ENCODE data around the gene IL18BP.

IL18BP gene

GRCh38 chr11:71997594-71997993, 1.1 kb upstream of the IL18BP start:
- DNase-seq, result no peak

GRCh38 chr11:71998061-71998460, 648 bp upstream of the IL18BP start:
- no peak for DNase-seq

DNA sequence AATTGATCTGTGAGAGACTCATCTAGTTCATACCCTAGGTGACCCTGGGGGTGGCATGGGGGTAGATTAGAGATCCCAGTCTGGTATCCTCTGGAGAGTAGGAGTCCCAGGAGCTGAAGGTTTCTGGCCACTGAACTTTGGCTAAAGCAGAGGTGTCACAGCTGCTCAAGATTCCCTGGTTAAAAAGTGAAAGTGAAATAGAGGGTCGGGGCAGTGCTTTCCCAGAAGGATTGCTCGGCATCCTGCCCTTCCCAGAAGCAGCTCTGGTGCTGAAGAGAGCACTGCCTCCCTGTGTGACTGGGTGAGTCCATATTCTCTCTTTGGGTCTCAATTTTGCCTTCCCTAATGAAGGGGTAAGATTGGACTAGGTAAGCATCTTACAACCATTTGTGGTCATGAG, 653 bp downstream of the IL18BP start:
- DNase-seq, result no peak

DNA sequence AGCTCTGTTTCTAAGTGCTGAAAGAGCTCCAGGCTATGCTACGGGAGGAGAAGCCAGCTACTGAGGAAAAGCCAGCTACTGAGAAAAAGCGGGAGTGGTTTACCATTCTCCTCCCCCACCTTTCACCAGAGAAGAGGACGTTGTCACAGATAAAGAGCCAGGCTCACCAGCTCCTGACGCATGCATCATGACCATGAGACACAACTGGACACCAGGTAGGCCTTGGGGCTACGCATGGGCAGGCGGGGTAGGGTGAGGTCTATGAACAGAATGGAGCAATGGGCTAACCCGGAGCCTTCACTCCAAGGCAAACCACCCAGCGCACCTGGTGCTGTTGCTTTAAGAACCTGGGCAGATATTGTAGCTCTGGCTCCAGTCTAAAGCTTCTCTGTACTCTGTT, 1.1 kb downstream of the IL18BP start:
- DNase-seq, result no peak

DNA sequence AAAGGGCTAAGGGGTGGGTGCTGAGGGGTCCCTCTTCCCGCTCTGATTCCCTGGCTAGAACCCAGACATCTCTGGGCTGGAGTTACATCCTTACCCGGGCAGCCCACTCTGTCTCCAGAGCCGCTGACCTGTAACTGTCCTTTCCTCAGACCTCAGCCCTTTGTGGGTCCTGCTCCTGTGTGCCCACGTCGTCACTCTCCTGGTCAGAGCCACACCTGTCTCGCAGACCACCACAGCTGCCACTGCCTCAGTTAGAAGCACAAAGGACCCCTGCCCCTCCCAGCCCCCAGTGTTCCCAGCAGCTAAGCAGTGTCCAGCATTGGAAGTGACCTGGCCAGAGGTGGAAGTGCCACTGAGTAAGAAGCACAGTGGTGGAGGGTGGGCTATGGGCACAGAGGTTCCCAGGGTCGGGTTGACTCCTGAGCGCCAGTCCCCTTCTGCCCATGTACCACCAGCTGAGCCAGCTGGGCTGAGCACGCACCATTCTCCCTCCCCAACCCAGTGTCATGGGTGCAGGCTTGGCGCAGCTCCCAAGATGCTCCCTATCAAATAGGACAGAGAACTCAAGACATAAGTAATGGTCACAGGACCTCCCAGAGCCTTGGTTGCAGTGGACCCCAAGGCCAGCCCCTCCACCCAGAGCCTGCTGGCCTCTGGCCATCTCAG, 1.6 kb downstream of the IL18BP start:
- DNase-seq, result no peak

GRCh38 chr11:72001285-72001684, 2.6 kb downstream of the IL18BP start:
- no peak for DNase-seq

GRCh38 chr11:72001834-72002591, 3.3 kb downstream of the IL18BP start:
- DNase-seq, result no peak

DNA sequence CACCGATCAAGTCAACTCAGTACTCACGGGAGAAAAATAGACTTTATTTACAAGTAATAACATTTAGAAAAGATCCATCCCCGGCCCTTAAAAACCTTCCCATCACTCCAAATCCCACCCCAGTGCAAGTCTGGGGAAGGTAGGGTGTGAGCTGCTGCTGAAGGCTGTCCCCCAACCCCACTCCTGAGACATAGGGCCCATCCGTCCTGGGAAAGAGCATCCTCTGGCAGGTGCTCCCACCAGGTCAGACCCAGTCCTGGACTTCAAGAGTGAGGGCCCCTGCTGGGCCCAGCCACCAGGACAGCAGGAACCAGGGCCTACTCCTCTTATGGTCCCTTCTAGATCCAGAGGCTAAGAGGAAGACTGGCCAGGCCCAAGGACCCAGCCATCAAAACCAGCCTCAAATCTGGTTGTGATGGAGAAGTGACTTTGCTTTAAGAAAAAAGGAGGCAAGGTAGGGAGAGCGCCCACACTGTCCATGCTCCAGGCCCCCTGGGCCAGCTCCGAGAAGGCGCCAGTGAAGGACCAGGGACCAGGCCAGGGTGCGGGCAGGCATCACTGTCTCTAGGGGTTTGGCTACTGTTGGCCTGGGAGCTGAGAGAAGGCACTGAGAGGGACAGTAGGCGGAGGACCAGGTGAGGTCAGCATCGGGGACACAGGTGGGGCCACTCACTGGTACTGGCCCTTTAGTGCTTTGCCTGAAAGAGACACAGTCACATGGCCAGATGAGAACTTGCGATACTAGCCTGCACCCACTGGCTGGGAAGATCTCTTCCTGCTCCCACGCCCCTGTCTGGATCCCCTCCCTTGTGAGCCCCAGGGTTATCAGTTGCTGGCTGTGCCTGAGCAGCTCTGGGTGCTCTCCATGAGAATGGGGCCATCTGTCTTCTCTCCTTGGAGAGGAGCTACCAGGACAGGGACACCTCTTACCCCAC, 4.4 kb downstream of the IL18BP start:
- DNase-seq, result no peak

DNA sequence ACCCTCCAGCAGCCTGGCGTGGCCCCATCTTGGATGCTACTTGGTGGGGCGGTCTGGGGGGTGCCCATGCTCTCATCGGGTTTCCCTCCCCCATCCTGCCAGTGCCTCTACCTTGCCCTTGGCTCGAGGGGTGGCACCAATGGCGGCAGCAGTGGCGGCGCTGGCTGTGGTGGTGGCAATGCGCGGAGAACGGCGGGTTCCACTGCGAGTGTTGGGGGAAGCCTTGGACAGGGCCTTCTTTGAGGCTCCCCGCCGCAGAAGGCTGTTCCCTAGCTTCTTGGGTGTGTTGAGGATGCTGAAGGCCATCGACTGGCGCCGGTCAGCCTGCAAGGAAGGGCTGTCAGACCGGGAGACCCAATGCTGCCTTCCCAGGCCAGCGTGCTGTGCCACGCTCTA, 5.1 kb downstream of the IL18BP start:
- DNase-seq, result no peak

- no peak for DNase-seq
These were observed 6.0 kb downstream of the IL18BP start for GRCh38 chr11:72004515-72005346.

- DNase-seq, result no peak
These were observed 6.9 kb downstream of the IL18BP start for GRCh38 chr11:72005347-72006260.

GRCh38 chr11:72006309-72007088, 7.8 kb downstream of the IL18BP start:
- DNase-seq, result no peak

- no peak for DNase-seq
These were observed 8.4 kb downstream of the IL18BP start for GRCh38 chr11:72007089-72007476.

- no peak for DNase-seq
These were observed 8.9 kb downstream of the IL18BP start for GRCh38 chr11:72007587-72007986.

DNA sequence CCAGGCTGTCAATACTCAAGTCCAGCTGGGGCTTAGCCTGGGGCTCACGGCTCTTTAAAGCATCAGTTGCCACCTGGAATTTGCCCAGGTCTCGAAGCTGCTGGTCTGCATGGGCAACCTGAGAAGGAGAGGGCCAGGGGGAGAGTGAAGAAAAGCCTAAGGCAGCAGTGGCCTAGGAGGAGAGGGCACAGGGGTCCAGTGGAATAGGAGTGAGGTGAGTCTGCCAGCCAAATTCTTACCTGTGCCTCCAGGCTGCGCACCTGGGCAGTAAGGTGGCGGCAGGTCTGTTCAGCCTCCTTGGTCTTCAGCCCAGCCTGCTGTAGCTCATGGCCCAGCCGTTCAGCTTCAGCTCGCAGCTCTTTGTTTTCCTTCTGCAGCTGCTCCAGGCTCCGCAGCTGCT, 10.0 kb downstream of the IL18BP start:
- no peak for DNase-seq

DNA sequence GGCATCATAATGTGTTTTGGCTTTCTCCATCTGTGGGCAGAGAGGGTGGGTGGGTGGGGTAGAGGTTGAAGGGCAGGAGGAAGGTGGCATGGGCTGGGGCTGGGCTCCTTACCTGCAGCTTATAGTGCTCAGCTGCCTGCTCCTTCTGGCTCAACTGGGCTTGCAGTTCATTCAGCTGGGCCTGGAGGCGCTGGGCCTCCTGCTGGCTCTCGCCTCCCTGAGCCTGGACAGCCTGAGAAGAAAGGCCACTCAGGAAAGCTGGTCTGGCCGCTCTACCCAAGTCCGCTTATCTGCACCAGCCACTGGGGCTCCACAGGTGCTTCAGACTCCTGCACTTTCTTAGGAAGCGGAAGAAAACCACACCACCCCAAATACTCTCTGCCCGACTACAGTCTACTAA, 10.4 kb downstream of the IL18BP start:
- no peak for DNase-seq

DNA sequence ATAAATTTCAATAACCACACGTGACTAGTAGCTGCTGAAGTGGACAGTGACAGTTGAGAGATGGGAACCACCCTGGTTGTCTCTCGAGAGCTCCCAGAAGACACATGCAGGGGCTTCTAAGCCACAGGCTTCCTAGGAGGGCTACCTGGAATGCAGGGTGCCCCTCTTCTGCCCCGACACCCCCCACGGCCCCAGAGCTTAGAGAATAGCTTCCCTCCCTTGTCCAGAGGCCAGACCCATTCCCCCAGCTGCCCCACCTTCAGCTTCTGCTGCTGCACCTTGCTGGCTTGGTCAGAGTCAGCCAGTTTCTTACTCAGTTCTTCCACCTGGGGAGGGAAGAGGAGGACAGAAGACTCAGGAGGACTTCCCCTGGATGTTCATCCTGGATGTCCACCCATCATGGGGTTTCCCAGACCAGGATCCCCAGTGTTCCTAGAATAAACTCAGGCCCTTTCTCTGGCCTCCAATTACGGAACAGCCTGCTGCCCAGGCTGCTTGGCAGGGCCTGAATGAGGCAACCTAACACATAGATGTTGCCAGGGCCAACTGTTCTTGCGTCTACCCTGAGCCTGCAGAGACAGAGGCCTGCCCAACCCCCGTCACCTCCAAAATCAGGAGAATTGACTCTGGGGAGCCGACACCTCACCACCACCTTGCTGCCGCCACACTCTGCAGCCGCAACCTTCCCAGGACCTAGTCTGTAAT, 12.0 kb downstream of the IL18BP start:
- DNase-seq, result no peak

- DNase-seq, result no peak
These were observed 13.5 kb downstream of the IL18BP start for GRCh38 chr11:72012091-72012630.

GRCh38 chr11:72012897-72013721, 14.4 kb downstream of the IL18BP start:
- DNase-seq, result no peak
